Measurements from ENCODE around the gene C1QTNF12.

C1QTNF12 gene

DNA sequence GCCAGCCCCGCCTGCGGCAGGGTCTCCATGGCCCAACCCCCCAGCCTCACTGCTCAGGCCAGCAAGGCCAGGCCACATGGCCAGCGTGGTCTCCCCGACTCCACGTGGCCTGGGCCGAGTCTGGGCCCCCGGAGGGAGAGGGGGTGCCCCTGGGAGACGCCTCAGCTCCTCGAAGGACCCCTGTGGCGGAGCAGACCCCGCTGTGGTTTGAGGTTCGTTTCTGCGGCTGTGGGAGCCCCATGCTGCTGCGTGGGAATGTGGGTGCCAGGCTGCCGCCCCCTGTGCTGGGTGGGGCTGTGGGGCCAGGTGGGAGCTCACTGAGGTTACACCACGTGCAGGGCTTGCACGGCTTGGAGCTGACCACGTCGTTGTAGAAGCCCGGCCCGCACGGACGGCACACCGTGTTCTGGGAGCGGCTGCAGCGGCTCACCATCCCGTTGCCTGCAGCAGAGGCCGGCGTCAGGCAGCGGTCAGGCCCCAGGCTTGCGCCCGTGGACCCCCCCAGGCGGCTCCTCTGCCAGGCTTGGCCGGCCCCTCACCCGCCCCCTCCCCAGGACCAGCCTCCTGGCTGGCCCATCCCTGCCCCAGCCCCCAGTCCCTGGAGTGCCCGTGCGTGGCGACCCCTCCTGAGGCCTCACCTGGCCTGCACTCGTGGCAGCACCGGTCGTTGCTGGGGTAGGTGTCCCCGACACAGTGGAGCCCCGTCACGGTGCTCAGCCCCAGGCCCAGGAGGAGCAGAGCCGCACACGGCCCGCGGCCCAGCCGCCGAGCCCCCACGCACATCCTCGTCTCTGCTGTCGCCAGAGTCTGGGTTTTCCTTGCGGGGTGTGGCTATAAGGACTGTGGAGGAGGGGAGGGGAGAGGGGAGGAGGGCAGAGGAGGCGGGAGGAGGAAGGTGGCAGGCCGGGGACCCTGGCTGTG lies 32.9 kb downstream of the C1QTNF12 start, which contains the start of gene TNFRSF4:
TNFRSF4 (minus strand) TSS at position 809 of the 921 bp plus-strand sequence; CDS start at position 783, 26 bp downstream.
- no peak for DNase-seq (ENCODE audit: low spot score)

DNA sequence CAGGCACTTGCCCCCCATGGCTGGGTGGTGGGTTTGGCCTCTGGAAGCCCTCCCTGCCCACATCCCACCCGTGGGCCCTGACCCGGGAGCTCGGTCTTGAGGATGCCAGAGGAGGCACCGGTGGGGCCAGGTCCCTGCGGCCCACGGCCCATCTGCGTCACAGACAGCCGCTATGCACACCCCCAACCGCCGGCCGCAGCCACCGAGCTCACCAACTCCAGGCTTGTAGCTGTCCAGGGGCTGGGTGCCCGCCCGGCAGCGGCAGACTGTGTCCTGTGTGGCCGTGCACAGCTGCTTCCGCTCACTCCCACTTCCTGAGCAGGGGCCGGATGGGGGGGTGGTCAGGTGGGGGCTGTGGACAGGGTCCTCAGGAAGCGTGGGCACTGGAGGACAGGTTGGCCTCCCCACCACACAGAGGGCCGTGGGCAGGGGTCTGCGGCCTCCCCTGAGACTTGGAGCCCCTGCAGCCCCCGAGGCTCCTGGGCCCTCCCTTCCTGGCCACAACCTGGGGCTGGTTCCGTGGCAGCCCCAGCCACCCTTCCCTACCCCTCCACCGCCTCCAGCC lies 33.7 kb downstream of the C1QTNF12 start:
- DNase-seq (ENCODE audit: low spot score) = no peak

DNA sequence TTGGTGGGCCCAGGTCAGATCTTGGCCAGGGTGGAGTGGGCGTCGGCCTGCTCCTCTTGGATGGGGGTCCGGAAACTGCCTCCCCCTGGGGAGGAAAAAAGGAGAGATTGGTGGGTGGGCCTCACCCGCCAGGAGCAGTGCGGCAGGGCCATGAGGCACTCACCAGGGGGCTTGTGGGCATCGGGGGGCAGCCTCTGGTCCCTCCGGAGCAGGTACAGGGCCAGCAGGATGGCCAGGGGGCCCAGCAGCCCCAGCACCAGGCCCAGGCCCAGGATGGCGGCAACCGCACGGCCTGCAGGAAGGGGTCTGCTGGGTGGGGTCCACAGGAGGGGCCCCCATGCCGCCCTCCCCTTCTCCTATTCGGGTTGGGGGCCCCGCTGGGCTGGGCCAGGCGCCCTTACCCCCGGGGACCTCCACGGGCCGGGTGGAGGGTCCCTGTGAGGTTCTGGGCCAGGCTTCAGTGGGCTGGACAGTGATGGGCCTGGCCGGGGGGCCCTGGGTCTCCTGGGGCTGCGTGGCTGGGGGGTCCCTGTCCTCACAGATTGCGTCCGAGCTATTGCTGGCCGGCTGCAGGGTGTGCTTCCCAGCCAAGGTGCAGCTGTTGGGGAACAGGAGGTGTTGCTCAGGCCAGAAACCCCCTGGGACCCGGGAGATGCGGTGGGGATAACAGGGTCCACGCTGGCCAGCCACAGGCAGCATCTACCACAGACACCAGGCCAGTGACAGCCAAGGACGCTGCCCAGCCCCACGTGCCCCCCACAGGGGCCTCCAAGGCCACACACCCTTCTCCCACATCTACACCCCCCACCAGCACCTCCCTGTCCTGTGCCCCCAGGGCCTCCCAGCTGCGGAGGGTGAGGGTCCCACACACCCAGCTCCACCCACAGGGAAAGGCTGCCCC lies 34.7 kb downstream of the C1QTNF12 start:
- no peak for DNase-seq (ENCODE audit: low spot score)

DNA sequence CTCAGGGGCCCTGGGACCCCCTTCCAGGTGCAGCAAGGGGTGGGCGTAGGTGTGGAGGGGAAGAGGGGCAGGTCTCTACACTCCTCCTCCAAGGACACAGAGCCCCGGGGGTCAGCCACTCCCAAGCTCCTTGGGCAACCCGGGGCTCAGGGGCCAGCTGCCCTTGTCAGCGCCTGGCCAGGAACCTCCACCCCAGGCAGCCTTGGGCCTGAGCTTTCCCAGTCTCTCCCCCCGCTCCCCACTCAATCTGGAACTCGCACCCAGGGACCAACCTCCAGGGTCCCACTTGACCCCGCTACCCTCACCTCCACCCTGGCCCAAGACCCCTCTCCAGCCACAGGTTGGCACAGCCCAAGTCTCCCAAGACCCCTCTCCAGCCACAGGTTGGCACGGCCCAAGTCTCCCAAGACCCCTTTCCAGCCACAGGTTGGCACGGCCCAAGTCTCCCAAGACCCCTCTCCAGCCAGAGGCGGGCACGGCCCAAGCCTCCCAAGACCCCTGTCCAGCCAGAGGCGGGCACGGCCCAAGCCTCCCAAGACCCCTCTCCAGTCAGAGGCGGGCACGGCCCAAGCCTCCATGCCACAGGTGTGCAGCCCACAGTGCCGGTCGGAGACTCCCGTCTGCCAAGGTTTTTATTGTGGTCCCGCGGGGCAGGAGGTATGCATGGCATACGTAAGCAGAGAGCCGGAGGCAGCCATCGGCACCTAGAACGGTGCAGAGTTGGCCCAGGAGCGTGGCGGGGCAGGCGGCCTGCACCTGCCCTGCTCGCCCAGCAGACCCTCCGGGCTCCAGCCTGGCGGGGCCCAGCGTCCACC lies 35.6 kb downstream of the C1QTNF12 start:
- no peak for DNase-seq (ENCODE audit: low spot score)

DNA sequence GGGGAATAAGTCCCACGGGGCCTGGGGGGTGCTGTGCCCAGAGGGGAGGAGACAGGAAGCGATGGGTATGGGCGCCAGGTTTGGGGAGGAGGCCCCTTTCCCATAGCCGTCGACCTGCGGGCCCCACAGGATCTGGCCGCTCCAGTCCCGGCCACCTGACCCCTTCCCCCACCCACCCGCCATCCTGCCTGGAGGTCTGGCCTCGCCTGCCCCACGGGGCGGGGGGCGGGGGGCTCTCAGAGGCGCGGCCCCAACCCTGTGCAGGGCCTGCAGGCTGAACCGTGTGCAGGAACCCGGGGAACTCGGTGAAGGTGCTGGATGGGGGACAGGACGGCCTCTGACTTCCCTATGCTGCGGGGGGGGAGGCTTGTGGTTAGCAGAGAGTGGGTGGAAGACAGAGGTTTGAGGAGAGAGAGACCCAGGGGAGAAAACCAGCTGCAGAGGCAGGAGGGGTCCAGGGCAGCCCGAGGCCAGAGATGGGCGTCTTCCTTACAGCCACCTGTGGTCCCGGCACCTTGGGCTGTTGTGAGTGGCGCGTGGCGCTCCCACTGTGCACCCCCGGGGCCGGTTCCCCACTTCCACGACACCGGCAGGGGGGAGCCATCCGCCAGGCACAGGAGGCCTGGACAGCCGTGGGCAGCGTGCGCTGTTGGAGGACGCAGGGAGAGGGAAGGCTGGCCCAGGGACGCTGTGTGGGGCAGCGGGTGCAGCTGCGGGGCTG lies 37.6 kb downstream of the C1QTNF12 start:
- DNase-seq (ENCODE audit: low spot score) = no peak

DNA sequence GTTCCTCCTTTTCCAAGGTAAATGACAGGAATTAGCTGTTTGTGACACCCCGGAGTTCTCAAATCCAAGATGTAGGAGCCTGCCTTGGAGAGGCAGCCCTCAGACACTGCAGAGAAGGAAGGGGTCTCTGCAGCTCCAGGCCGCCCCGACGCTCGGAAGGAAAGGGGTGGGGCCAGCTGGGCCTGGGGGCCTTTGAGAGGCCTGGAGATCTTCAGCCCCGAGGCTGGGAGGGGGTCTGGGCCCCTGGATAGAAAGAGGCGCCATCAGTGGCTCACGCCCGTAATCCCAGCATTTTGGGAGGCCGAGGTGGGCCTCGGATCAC lies 39.0 kb downstream of the C1QTNF12 start:
- no peak for DNase-seq (ENCODE audit: low spot score)

DNA sequence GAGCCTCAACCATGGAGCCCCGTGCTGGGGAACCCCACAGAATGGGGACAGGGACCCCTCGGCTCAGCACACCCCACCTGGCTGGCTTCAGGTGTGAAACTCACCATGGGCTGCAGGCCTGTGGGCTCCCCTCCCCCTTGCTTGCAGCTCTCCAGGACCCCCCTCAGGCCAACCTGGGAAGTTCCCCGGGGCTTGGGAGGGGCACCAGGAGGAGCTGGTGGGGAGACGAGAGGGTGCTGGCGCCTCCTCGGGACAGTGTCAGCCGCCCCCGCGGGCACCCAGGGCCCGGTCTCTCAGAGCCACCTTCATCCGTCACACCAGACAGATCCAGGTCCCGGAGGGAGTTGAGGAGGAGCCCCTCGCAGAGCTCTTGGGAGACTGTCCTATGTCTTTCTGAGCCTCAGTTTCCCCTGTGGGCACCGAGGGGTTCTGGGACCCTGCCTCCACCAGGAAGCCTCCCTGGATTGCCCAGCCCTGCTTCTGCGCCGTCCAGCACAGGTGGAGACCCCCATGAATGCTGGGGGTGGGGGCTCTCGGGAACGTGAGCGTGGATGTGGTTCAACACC lies 39.5 kb downstream of the C1QTNF12 start:
- DNase-seq (ENCODE audit: low spot score) = no peak

DNA sequence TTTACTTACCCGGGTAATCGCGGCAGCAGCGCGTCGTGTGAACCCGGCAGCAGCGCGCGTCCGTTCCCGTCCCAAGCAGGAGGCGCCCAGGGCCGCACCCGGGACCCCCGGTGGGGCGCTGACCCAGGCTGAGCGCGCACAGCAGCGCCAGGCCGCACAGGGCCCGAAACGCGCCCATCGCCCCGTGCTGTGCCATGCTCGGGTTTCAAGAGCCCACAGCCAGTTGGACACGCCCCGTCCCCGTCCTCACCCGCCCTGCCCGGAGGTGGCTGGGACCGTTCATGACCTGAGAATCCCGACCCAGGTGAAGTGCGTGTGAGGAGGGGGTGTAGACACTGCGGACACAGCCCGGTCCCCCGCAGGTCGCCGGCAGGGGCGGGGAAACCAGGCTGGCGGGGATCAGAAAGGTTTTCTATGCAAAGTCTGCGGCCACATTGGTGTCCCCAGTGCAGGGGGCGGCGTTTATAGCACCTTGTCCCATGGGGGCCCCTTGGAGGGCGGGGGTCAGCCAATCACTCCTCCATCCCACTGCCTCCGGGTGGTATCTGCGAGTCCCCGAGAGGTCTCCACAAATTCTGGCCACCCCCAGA lies 40.1 kb downstream of the C1QTNF12 start, which contains the start of gene TNFRSF18:
TNFRSF18 (minus strand) TSS at position 217 of the 590 bp plus-strand sequence; CDS start at position 196, 21 bp downstream.
- DNase-seq (ENCODE audit: low spot score) = no peak

DNA sequence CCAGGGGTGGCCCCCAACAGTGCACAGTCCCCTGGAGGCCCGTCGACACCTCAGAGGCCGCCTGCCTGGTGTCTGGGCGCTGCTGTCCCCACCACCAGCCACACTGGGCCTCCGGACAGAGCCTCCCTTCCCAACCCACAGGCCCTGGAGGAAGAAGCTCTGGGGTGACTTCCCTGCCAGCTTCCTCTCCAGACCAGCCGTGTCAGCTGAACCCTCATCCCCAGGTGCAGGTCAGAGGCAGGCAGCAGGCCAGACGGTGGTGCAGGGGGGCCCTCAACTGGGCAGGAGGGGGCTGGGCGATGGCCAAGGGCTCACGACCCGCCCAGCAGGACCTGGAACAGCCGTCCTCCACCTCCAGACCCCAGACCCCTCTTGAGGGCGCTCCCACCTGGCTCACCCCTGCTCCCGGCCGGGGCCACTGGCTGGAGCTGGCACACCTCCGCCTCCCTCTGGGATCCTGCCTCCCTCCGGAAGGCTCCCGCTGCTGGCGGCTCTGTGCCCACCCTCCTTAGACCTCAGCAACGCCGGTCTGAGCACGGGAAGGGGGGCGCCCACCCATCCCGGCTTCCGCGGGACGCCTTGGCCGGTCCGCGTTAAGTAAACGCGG lies 40.6 kb downstream of the C1QTNF12 start:
- DNase-seq (ENCODE audit: low spot score) = no peak

DNA sequence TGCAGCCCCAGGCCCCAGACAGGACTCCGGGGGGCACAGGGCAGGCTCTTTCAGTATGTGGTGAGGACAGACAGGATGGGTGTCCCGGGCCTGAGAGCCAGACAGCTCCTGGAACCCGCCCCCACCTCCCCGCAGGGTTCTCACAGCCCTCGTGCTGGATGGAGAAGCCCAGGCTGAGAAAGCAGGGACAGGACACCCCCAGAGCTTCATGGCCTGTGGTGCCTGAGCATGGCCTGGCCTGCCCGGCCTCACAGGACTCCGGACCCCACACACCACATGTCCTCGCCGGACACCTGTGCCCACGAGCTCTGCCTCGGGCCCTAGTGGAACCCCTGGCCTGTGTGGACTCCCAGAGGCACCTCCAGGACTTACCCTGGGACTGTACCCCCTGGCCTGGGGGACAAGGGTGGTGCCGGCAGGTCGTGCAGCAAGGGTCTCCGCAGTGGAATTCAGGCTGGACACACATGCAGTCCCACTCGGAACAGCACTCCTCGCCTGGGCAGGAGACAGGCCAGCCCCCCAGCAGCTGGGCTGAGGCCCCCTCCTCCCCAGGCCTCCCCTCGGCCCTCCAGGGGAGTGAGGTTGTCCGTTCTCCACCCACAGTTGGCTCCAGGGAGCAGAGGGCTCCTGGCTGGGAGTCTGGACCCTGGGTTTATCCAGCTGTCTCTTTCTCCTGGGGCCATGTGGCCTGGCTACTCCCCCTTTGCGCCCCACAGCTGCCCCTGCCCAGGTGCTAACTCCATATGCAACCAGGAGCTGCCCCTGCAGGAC lies 41.3 kb downstream of the C1QTNF12 start:
- no peak for DNase-seq (ENCODE audit: low spot score)

DNA sequence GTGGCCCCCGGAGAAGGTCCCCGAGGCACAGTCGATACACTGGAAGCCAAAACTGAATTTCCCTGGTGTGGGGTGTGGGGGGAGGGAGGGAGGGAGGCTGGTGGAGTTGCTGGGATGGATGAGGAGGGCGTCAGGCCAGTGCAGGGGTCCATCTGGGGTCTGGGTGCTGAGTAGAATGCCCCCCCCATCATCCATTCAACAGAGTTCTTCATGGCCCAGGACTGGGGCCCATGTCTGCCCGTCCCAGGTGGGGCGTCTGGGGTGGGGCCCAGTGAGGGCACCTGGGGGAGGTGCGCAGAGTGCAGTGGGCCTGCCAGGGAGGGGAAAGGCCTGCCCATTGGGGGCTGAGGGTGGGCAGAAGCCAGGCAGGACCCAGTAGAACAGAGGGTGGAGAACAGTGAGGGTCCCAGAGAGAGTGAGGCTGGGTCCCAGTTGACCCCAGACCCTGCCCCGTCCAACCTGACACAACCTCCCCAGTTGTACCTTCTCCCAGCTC lies 42.0 kb downstream of the C1QTNF12 start:
- no peak for DNase-seq (ENCODE audit: low spot score)

DNA sequence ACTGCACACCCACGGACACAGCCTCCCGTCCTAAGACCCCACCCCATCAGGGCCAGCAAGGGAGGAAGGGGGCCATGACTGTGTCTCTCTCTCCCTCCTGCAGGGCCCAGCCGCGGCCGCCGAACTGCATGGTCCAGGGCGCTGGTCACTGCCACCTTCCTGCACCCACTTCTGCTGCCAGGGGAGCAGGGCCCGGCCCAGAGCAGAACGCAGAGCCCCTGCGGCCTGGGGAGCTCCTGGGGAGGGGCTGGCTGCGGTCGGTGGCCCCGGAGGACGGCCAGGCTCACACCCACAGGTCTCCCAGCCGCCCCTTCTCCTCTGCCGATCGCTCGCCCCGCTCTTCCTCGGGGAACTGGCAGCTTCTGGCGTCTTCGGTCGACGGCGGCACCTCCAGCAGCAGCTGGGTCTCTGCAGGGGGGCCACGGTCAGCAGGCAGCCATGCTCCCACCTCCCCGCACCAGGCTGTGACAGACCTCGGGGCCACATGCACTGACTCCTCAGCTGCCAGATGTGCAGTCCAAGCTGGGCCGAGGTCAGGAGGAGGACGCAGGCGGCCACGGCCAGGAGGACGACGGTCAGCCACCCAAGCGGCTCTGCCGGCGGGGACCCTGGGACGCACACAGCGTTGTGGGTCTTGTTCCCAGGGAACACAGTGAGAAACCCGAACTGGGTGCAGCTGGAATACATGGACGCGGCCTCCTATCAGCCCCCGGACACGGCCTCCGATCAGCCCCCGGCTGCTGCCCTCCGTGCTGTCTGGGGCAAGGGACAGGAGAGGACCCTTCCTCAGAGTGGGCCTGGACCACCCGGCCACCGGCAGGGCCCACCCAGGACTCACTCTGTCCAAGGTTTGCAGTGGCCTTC lies 42.7 kb downstream of the C1QTNF12 start:
- no peak for DNase-seq (ENCODE audit: low spot score)

DNA sequence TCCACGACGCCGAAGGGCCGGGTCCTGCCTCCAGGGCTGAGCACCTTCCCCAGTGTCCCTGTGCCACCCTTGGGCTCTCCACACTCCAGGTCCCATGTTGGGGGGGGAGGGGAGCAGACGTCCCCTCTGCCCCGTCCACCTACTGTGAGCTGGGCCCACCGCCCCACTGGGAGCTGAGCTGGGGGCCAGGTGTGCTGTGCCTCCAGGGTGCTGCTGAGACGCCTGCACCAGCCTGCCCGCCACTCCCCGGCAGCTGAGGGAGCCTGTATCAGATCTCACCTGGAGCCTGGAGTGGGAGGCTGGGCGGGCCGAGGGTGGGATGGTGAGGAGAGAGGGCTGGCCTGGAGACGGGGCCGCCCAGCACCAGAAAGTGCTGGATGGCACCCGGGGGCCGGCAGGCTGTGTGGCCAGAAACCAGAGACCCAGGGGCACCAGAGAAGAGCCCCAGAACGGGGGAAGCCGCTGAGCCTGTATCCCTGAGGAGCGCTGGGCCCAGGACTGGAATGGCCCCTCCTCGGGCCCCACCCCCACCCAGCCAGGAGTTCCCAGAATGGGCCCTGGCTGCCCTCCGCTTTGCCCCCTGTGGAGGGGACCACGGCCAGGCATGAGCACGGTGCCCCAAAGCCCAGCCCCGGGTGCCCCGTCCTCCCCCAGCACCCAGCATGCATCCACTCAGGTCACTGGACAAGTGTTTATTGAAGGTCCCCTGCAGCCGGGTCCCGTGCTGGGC lies 43.5 kb downstream of the C1QTNF12 start:
- no peak for DNase-seq (ENCODE audit: low spot score)

DNA sequence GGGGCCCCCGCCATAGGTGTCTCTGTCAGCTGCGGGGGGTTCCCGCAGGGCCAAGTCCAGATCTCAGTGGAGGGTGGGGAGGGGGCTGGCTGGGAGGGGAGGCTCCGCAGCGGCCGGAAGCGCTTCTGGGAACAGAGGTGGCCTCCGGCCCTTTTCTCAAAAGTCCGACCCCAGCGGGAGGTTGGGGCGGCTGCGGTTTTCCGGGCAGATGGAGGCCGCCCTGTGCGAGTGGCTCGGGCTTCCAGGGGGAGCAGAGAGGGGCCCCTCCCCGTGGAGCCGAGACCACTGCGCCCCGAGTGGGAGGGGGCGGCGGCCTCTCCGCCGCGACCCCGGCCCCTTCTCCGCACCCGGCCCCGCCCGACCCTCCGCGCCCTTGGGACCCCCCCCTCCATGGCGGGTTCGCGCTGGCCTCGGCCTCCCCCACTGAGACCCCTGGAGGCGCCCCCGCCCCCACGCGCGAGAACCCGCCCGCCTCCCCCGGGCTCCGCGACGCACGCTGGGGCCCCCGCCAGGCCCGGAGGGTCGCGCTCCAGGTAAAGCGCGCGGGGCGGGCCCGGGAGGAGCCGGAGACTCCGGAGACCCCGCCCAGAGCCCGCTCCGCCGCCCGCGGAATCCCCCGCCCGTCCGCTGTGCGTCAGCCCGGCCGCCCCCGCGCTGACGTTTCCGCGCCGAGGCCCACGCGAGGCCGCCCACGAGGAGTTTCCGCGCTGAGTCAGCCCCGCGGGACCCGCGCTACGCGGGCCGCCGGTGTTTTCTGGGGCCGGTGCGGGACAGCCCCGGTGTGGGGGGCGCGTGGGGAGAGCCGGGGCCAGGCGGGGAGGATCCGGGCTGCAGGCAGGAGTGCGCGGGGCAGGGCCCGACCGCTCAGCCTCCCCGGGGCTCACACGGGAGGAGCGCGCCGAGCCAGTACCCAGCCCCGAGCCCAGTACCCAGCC lies 45.4 kb downstream of the C1QTNF12 start:
- peak; percentile 80 for DNase-seq (ENCODE audit: low spot score)

DNA sequence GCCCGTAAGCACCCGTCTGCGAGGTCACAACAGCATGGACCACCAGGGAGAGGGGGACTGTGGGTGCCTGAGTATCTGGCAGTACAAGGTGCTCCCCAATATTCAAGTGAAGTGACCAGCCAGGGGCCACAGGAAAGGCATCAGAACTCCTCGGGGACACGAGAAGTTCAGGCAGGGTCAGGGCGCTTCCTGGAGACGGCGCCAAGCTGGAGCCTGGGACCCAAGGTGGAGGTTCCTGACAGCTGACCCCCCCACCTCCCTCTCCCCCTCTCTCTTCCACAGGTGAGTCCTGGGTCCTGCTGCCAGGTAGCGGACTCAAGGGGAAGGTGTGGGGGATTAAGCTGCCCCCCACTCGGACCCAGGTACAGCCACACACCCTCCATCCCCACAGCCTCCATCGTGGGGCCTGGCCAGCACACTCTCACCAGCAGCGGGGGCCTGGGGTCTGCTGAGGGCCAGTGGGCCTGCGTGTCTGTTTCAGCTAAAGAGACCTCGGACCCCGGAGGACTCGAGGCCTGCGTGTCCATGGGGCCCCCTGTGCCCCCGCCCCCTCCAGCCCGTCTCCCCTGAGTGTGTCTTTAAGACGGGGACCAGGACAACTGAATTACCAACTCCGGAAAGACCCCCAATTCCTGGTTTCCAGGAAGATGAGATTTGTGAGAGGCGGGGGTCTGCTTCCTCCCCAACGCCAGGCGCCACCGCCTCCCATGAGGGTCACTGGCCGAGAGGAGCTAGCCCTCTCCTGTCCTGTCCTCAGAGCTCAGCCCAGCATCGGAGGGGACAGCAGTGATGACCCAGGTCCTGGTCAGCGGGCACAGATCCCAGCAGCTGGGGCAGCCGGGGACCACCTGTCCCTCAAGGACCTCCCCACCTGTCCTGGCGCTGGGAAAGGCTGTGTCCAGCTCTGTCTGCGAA lies 46.3 kb downstream of the C1QTNF12 start:
- DNase-seq (ENCODE audit: low spot score) = no peak

Measured in HuH-7.5 (cell line).